GM12878 (cell line): ENCODE measurements around the gene SPATA16. TPM values are rescaled to one million over a fixed set of nuclear protein-coding genes. Genes with fewer than 3 reads are reported as not detected.

Experiments
- ATAC-seq: fragments of 200-7000 bp; cut with Tn5 transposase; 3 replicates; pipeline ENCODE4 v1.9.1; 2020; ENCODE audit warnings: mild to moderate bottlenecking, moderate library complexity
- BruUV-seq: library from RNA; stranded (reverse); fragments of 400-500 nt; replicated peaks from 2 replicates; lab custom pipeline; 2021; lab: Mats Ljungman, UMichigan
- CTCF ChIA-PET: fragments of 300-600 bp; sonication (Branson Sonifier 250); formaldehyde crosslinking; extraction: SDS; loops from one replicate; lab custom pipeline; 2021; ENCODE audit warnings: inconsistent platforms; lab: Yijun Ruan, JAX
- POLR2A ChIA-PET: fragments of 350-600 bp; formaldehyde crosslinking; extraction: SDS; loops from one replicate; lab custom pipeline; 2021; ENCODE audit warnings: inconsistent platforms; lab: Charles Lee
- RAD21 ChIA-PET: fragments of 300-600 bp; sonication (Branson Sonifier 250); formaldehyde crosslinking; loops from one replicate; lab custom pipeline; 2023; ENCODE audit warnings: antibody characterized with exemption; ENCODE audit not compliant: unreplicated experiment; lab: Charles Lee
- SMC1A ChIA-PET: fragments of 300-600 bp; sonication (Branson Sonifier 250); formaldehyde crosslinking; loops from one replicate; lab custom pipeline; 2023; ENCODE audit not compliant: unreplicated experiment, uncharacterized antibody; lab: Charles Lee
- DNase-seq: peaks from one replicate; pipeline ENCODE4 v3.0.0-alpha.2; 2011; ENCODE audit warnings: low read depth, low spot score
- FAIRE-seq: peaks from 3 replicates; lab custom pipeline; 2011; peaks lifted over from hg19 to GRCh38; lab: Jason Lieb, UNC
- H2AFZ ChIP-seq: 2 replicates; pipeline ENCODE4 v1.6.0; 2011; ENCODE audit warnings: low read depth, low read length, control low read depth; ENCODE audit not compliant: control insufficient read depth
- H3K27ac ChIP-seq: 2 replicates; pipeline ENCODE4 v1.5.1; 2011; ENCODE audit warnings: control low read depth; ENCODE audit not compliant: control insufficient read depth, insufficient read depth
- H3K27me3 ChIP-seq, 2 experiments: replicated peaks in 1 of 2; 2 replicates each; pipeline versions ENCODE4 v1.6.0 to v1.6.1; 2011; ENCODE audit warnings: low read length in 1 of 2; ENCODE audit not compliant: control insufficient read depth in 2 of 2, insufficient read depth in 2 of 2
- H3K36me3 ChIP-seq, 2 experiments: 2 replicates each; pipeline ENCODE4 v1.5.1; 2011; ENCODE audit warnings: low read length in 1 of 2; ENCODE audit not compliant: control insufficient read depth in 2 of 2, insufficient read depth in 2 of 2
- H3K4me1 ChIP-seq: 2 replicates; pipeline ENCODE4 v1.6.1; 2011; ENCODE audit warnings: mild to moderate bottlenecking, low read length, moderate library complexity, mixed read lengths; ENCODE audit not compliant: control insufficient read depth, insufficient read depth
- H3K4me2 ChIP-seq: 2 replicates; pipeline ENCODE4 v1.6.0; 2011; ENCODE audit warnings: control low read depth; ENCODE audit not compliant: control insufficient read depth, insufficient read depth
- H3K4me3 ChIP-seq: fragments of 200-600 bp; sonication (generic); 2 replicates; pipeline ENCODE4 v1.5.1; 2016
- H3K79me2 ChIP-seq: 2 replicates; pipeline ENCODE4 v1.6.0; 2011; ENCODE audit warnings: low read length; ENCODE audit not compliant: control insufficient read depth, insufficient read depth
- H3K9ac ChIP-seq: 2 replicates; pipeline ENCODE4 v1.8.0; 2011; ENCODE audit warnings: low read length, control low read depth, mixed read lengths; ENCODE audit not compliant: control insufficient read depth, insufficient read depth
- H3K9me3 ChIP-seq: replicated peaks from 3 replicates; pipeline ENCODE4 v1.5.1; 2011; ENCODE audit warnings: mild to moderate bottlenecking, low read length; ENCODE audit not compliant: control insufficient read depth, insufficient read depth
- H4K20me1 ChIP-seq: 2 replicates; pipeline ENCODE4 v1.6.0; 2011; ENCODE audit not compliant: control insufficient read depth, insufficient read depth
- CBX5 ChIP-seq: sonication (generic); IDR thresholded peaks from 2 replicates; pipeline ENCODE4 v1.6.1; 2016; ENCODE audit warnings: low read depth, moderate library complexity, mild to moderate bottlenecking, inconsistent platforms
- CEBPB ChIP-seq, 2 experiments: fragments of 150-350 bp in 1 of 2; IDR thresholded peaks; 2 replicates each; pipeline ENCODE4 v1.6.1; 2012 to 2014; ENCODE audit warnings: low read depth in 2 of 2, low read length in 2 of 2, borderline replicate concordance in 1 of 2, inconsistent platforms in 1 of 2
- CEBPZ ChIP-seq: fragments of 150-350 bp; IDR thresholded peaks from 2 replicates; pipeline ENCODE4 v1.6.1; 2016; ENCODE audit warnings: low read depth, low read length
- CREB1 ChIP-seq: IDR thresholded peaks from 2 replicates; pipeline ENCODE4 v1.6.1; 2012; ENCODE audit warnings: low read depth, mild to moderate bottlenecking, inconsistent platforms
- DPF2 ChIP-seq: fragments of 450-650 bp; IDR thresholded peaks from 2 replicates; pipeline ENCODE4 v1.6.1; 2017; ENCODE audit warnings: mild to moderate bottlenecking
- KDM1A ChIP-seq: fragments of 200-600 bp; sonication (generic); IDR thresholded peaks from 2 replicates; pipeline ENCODE4 v1.6.1; 2016; ENCODE audit warnings: borderline replicate concordance
- NFXL1 ChIP-seq: fragments of 450-650 bp; IDR thresholded peaks from 2 replicates; pipeline ENCODE4 v1.6.1; 2017; ENCODE audit warnings: antibody characterized with exemption, mild to moderate bottlenecking, borderline replicate concordance
- NFYB ChIP-seq: IDR thresholded peaks from 2 replicates; pipeline ENCODE4 v1.6.1; 2011; ENCODE audit warnings: low read depth, mild to moderate bottlenecking, low read length, improper control_type of control experiment, moderate library complexity; ENCODE audit not compliant: insufficient read depth
- PKNOX1 ChIP-seq: fragments of 450-650 bp; IDR thresholded peaks from 2 replicates; pipeline ENCODE4 v1.6.1; 2016; ENCODE audit warnings: mild to moderate bottlenecking
- POU2F2 ChIP-seq: IDR thresholded peaks from 3 replicates; pipeline ENCODE4 v1.6.1; 2011; ENCODE audit warnings: low read depth, mild to moderate bottlenecking, low read length, borderline replicate concordance
- TBL1XR1 ChIP-seq: IDR thresholded peaks from 2 replicates; pipeline ENCODE4 v1.6.1; 2012; ENCODE audit warnings: low read depth, low read length, improper control_type of control experiment
- TCF12 ChIP-seq: IDR thresholded peaks from 2 replicates; pipeline ENCODE4 v1.6.1; 2011; ENCODE audit warnings: low read depth, mild to moderate bottlenecking, low read length
- TCF3 ChIP-seq: IDR thresholded peaks from 2 replicates; pipeline ENCODE4 v1.6.1; 2012; ENCODE audit warnings: low read depth, mild to moderate bottlenecking, low read length, borderline replicate concordance; ENCODE audit not compliant: insufficient read depth
- TCF7 ChIP-seq: IDR thresholded peaks from 2 replicates; pipeline ENCODE4 v1.6.1; 2014; ENCODE audit warnings: antibody characterized with exemption, borderline replicate concordance
- WGBS: methylation state at CpG from one replicate; pipeline ENCODE4 v1.1.6; 2016; ENCODE audit warnings: low lambda C conversion rate; ENCODE audit not compliant: insufficient replicate concordance, insufficient coverage; ENCODE audit errors: missing lambda C conversion rate; 5-methylcytosine and 5-hydroxymethylcytosine counted together
- in situ Hi-C: fragments of 300-500 bp; cut with MboI; formaldehyde crosslinking; loops from 9 replicates; pipeline ENCODE4 v1.14.3; 2018; ENCODE audit warnings: mixed read lengths
- intact Hi-C: fragments of 100-400 bp; cut with micrococcal nuclease; formaldehyde crosslinking; loops from one replicate; pipeline ENCODE4 v1.14.2; 2022; ENCODE audit not compliant: unreplicated experiment
- polyA plus RNA-seq, 11 experiments: library from polyadenylated mRNA; depleted of rRNA in 4 of 11; unstranded in 6 of 11; stranded (reverse) in 5 of 11; fragments of >200 nt; fragmentation: Nextera tagmentation in 4 of 11; fragmentation: Illumina TruSeq in 1 of 11; extraction: Ambion mirVana in 4 of 11; extraction: Trizol in 1 of 11; gene quantifications; 1 replicate in 1 of 11; 2 replicates in 10 of 11; pipeline versions ENCODE4 v1.2.1 to v1.2.3, GENCODE V29; 2011 to 2016; ENCODE audit warnings: inconsistent platforms in 2 of 11, missing spikeins in 2 of 11, low read depth in 1 of 11
- total RNA-seq, 4 experiments: library from RNA; depleted of rRNA in 3 of 4; stranded (reverse); fragments of >200 nt in 3 of 4; fragmentation: Illumina TruSeq in 1 of 4; extraction: Trizol in 1 of 4; gene quantifications; 2 replicates each; pipeline versions ENCODE4 v1.2.1 to v1.2.3, GENCODE V29; 2013 to 2021

The SPATA16 gene
- total and polyA plus RNA-seq, 10 of the 15 experiments (the other 5 are each of a cell fraction or from before 2014, with no cell fraction given), result 0.04 TPM; not detected in 9

DNA sequence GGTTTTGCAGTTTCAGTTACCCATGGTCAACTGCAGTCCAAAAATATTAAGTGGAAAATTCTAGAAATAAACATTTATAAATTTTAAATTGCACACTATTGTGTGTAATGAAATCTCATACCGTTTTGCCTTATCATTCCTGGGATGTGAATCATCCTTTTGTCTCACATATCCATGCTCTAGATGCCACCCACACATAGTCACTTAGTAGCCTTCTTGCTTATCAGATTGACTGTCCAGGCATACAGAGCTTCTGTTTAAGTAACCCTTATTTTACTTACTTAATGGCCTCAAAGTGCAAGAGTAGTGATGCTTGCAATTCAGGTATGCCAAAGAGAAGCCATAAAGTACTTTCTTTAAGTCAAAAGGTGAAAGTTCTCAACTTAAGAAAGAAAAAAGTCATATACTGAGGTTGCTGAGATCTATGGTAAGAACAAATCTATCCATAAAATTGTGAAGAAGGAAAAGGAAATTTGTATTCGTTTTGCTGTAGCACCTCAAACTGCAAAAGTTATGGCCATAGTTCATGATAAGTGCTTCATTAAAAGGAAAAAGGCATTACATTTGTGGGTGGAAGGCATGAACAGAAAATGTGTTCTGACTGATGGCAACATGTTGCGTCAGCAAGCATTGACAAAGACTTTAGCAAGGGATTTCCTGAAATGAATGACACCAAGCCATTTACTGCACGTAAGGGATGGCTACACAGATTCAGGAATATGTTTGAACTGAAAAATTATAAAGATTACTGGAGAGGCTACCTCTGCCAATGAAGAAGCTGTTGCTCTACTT, 43.8 kb downstream of the SPATA16 start:
- in situ Hi-C loops (no loop called here), intact Hi-C loops (no loop called here)
- H3K79me2 ChIP-seq, result no peaks in the 10 kb centered on the region
- ChIA-PET POLR2A (no interaction called here), SMC1A (no interaction called here), RAD21 (no interaction called here), CTCF (interaction anchor here (1.1 kb wide), 1 partner anchor 8 kb away, joined by 3 read pairs; no protein-coding TSS in a partner anchor)
- H3K9ac ChIP-seq, result no peak overlapping the region
- no peak for FAIRE-seq
- H2AFZ ChIP-seq, result no peak overlapping the region
- H3K27me3 ChIP-seq, result no peaks in the 10 kb centered on the region
- no peak for ATAC-seq
- no peaks in the 10 kb centered on the region for H3K36me3 ChIP-seq
- no peak overlapping the region for H3K4me2 ChIP-seq
- WGBS, result 17% methylated on average over 4 of the region's 4 CpGs
- no TSS peak for BruUV-seq
- DNase-seq, result no peak
- H4K20me1 ChIP-seq, result no peaks in the 10 kb centered on the region
- no peaks in the 10 kb centered on the region for H3K9me3 ChIP-seq
- no peaks in the 10 kb centered on the region for H3K4me1 ChIP-seq
- H3K27ac ChIP-seq, result no peak overlapping the region
- H3K4me3 ChIP-seq, result no peak overlapping the region
- TF ChIP-seq CEBPB (IDR thresholded peaks at IDR 0.05; ENCODE audit: borderline replicate concordance in 1 of 2, low read depth in 2 of 2, low read length in 2 of 2) (no peak), KDM1A (no peak), TCF12 (no peak), CREB1 (no peak), NFYB (no peak), DPF2 (no peak), TCF3 (no peak), TCF7 (no peak), NFXL1 (no peak), CBX5 (no peak), PKNOX1 (no peak), POU2F2 (no peak), TBL1XR1 (no peak), CEBPZ (no peak)
